Colon (tissue), 2 donors: ENCODE results near the gene ZNF771.
"Not testable (repeated sequence)": the region's sequence is repeated elsewhere in the genome, so short reads cannot be mapped to it uniquely, and the experiment has no call there.

Experiments used
- FAIRE-seq: peaks from 2 replicates; lab custom pipeline; 2012; peaks lifted over from hg19 to GRCh38; lab: Jason Lieb, UNC
- donor health status: control.
- donor health status: control.

Gene ZNF771

GRCh38 chr16:30437511-30438046 lies 30.2 kb downstream of the ZNF771 start:
- no peak for FAIRE-seq

- no peak for FAIRE-seq
These were observed 31.4 kb downstream of the ZNF771 start for GRCh38 chr16:30438835-30439234.

GRCh38 chr16:30439720-30440348 lies 32.4 kb downstream of the ZNF771 start:
- no peak for FAIRE-seq

GRCh38 chr16:30443631-30444030 lies 36.2 kb downstream of the ZNF771 start:
- no peak for FAIRE-seq

GRCh38 chr16:30444231-30445148 lies 37.1 kb downstream of the ZNF771 start:
- FAIRE-seq = no peak

GRCh38 chr16:30445149-30445407 lies 37.7 kb downstream of the ZNF771 start:
- FAIRE-seq = no peak

GRCh38 chr16:30445408-30446202 lies 38.2 kb downstream of the ZNF771 start, which contains the start of gene SEPHS2:
Gene SEPHS2, minus strand, starts transcription at chr16:30445874. Its CDS starts 147 bp downstream, at chr16:30445727.
- FAIRE-seq = no peak

- FAIRE-seq = no peak
These were observed 38.8 kb downstream of the ZNF771 start for GRCh38 chr16:30446203-30446595.

- no peak for FAIRE-seq
These were observed 40.3 kb downstream of the ZNF771 start for GRCh38 chr16:30447512-30448226.

GRCh38 chr16:30449116-30449435 lies 41.7 kb downstream of the ZNF771 start:
- FAIRE-seq = no peak

- FAIRE-seq = not testable (repeated sequence)
These were observed 45.5 kb downstream of the ZNF771 start for GRCh38 chr16:30452709-30453580.

- no peak for FAIRE-seq
These were observed 48.9 kb downstream of the ZNF771 start for GRCh38 chr16:30456302-30456701.

- no peak for FAIRE-seq
These were observed 49.9 kb downstream of the ZNF771 start for GRCh38 chr16:30457256-30457655.

- no peak for FAIRE-seq
These were observed 50.5 kb downstream of the ZNF771 start for GRCh38 chr16:30457743-30458560.

- FAIRE-seq = no peak
These were observed 51.4 kb downstream of the ZNF771 start for GRCh38 chr16:30458561-30459394.

- no peak for FAIRE-seq
These were observed 52.0 kb downstream of the ZNF771 start for GRCh38 chr16:30459456-30459855.

- not testable (repeated sequence) for FAIRE-seq
These were observed 54.0 kb downstream of the ZNF771 start for GRCh38 chr16:30461426-30461825.

- FAIRE-seq = no peak
These were observed 56.7 kb downstream of the ZNF771 start for GRCh38 chr16:30464078-30464477.
